ENCODE results near the gene GVQW3.

- TF ChIP-seq POLR2A (IDR thresholded peaks at IDR 0.05) (no peak), CTCF (IDR thresholded peaks at IDR 0.05) (no peak), EP300 (IDR thresholded peaks at IDR 0.05) (no peak), POLR2AphosphoS5 (IDR thresholded peaks at IDR 0.05) (no peak)
Observed at GRCh38 chr11:76368490-76368889, 12.6 kb upstream of the GVQW3 start.

Data from sigmoid colon (tissue), 4 donors.